Measurements from ENCODE around the gene DOCK9. TPM values are rescaled to one million over a fixed set of nuclear protein-coding genes. Genes with fewer than 3 reads are reported as not detected.

DOCK9 gene
- total RNA-seq, 4 donors from 2014 or later: 94.7 to 240 (median 150) TPM

DNA sequence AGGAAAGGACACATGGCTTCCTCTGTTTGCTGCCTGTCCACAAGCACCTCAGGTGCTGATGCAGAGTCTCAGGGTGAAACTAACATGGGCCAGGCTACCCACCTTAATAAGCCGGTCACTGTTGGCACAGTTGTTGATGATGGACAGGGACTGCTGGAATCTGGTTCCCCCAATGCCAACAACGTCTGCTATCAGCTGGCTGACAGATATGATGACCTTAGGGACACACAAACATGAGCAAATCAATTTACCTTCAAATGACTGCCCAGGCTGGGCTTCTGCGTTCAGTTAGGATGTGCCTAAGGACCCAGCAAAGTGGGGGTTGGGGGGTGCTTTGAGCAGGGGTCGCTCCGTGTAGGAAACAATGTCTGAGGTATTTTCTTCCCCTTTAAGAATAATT lies 148.3 kb downstream of the DOCK9 start:
- Histone ChIP-seq H3K36me3 (peaks cover 9 to 100% (median 9%) of the 10 kb centered on the region in 3 donors), H3K9me3 (no peaks in the 10 kb centered on the region), H3K4me3 (no peak overlapping the region), H3K27ac (no peak overlapping the region), H3K4me1 (peaks cover 0 to 11% (median 0%) of the 10 kb centered on the region in 3 donors), H3K27me3 (no peaks in the 10 kb centered on the region)
- no peak for TF ChIP-seq POLR2A (IDR thresholded peaks at IDR 0.05)
- TF ChIP-seq, protein P1, sequence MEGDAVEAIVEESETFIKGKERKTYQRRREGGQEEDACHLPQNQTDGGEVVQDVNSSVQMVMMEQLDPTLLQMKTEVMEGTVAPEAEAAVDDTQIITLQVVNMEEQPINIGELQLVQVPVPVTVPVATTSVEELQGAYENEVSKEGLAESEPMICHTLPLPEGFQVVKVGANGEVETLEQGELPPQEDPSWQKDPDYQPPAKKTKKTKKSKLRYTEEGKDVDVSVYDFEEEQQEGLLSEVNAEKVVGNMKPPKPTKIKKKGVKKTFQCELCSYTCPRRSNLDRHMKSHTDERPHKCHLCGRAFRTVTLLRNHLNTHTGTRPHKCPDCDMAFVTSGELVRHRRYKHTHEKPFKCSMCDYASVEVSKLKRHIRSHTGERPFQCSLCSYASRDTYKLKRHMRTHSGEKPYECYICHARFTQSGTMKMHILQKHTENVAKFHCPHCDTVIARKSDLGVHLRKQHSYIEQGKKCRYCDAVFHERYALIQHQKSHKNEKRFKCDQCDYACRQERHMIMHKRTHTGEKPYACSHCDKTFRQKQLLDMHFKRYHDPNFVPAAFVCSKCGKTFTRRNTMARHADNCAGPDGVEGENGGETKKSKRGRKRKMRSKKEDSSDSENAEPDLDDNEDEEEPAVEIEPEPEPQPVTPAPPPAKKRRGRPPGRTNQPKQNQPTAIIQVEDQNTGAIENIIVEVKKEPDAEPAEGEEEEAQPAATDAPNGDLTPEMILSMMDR (IDR thresholded peaks at IDR 0.05): no peak
- WGBS, 2 donors: 89 to 95% methylated on average over 4 to 5 of the region's 5 CpGs
- DNase-seq: no peak
- intact Hi-C loops (cut with DNase I): no loop called here

DNA sequence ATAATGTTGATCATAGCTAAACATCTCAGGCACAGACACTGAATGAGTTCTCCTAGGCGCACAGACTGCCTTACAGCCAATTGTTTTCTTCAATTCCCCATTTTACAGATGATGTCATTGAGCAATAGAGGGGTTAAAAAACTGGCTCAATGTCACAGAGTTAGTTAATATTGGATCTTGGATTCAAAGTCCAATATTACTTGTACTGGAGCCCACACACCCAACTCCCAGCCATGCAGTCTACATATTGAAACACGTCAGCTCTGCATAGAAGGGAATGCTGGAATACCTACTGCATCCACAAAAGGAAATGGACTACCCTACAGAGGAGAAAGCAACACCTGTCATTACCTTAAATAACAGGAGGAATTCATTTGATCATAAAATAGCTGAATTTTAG lies 149.2 kb downstream of the DOCK9 start:
- DNase-seq: no peak
- peaks cover 9 to 100% (median 16%) of the 10 kb centered on the region in 3 donors for H3K36me3 ChIP-seq
- H3K4me1 ChIP-seq: peaks cover 0 to 15% (median 9%) of the 10 kb centered on the region in 3 donors
- TF ChIP-seq, protein P1 (IDR thresholded peaks at IDR 0.05): no peak
- no peak overlapping the region for H3K4me3 ChIP-seq
- no peaks in the 10 kb centered on the region for H3K9me3 ChIP-seq
- H3K27me3 ChIP-seq: no peaks in the 10 kb centered on the region
- intact Hi-C loops (cut with DNase I): no loop called here
- H3K27ac ChIP-seq: no peak overlapping the region
- 98 to 100% methylated on average over 2 of the region's 2 CpGs for WGBS, 2 donors

DNA sequence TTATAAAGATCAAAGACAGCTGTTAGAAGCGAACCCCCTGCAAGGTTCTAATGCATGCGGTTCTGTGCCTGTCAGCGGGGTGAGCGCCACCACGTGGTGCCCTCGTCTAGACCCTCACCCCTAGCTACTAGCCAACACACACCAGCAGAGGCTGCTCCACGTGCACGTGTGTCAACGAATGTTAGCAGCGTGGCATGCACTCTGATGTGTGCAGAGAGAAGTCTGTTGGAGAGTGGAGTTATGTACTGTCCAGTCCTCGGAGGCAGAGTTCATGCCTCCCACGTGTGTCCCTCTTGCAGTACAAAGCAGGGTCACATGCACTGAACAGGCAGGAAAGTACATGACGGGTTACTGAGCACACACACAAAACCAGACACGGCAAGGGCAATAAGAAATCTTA lies 150.4 kb downstream of the DOCK9 start:
- Histone ChIP-seq H3K27me3 (no peaks in the 10 kb centered on the region), H3K36me3 (peaks cover 9 to 97% (median 16%) of the 10 kb centered on the region in 3 donors), H3K4me1 (peaks cover 0 to 27% (median 14%) of the 10 kb centered on the region in 3 donors), H3K4me3 (no peak overlapping the region), H3K9me3 (no peaks in the 10 kb centered on the region), H3K27ac (no peak overlapping the region)
- intact Hi-C loops (cut with DNase I): no loop called here
- WGBS, 2 donors: 82 to 94% methylated on average over 14 of the region's 14 CpGs
- no peak for DNase-seq
- TF ChIP-seq POLR2A (IDR thresholded peaks at IDR 0.05): no peak
- TF ChIP-seq, protein P1 (IDR thresholded peaks at IDR 0.05): no peak

DNA sequence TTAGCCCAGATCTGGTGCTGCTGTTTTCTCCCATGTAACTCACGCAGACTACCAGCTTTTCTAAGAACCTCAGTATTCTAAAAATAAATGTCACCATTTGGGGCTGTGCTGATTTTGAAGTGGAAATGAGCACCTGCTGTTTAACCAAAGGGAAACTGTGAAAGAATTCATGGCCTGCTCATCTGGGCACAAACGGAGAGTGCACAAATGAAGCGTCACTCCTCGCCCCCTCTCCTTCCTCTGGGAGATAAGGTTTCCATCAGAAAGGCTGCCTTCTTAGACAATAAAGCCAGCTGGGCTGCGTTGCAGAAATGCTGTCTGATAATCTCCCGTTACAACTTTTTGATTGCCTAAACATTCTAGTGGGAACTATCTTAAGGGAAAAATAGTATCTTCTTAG lies 151.7 kb downstream of the DOCK9 start:
- intact Hi-C loops (cut with DNase I): no loop called here
- H3K4me1 ChIP-seq: peaks cover 4 to 40% (median 25%) of the 10 kb centered on the region in 3 donors
- peaks cover 9 to 97% (median 14%) of the 10 kb centered on the region in 3 donors for H3K36me3 ChIP-seq
- H3K4me3 ChIP-seq: no peak overlapping the region
- H3K27ac ChIP-seq: no peak overlapping the region
- no peak for TF ChIP-seq POLR2A (IDR thresholded peaks at IDR 0.05)
- TF ChIP-seq, protein P1 (IDR thresholded peaks at IDR 0.05): no peak
- H3K9me3 ChIP-seq: no peaks in the 10 kb centered on the region
- DNase-seq: no peak
- H3K27me3 ChIP-seq: no peaks in the 10 kb centered on the region
- WGBS, 2 donors: 78 to 92% methylated on average over 6 of the region's 6 CpGs

DNA sequence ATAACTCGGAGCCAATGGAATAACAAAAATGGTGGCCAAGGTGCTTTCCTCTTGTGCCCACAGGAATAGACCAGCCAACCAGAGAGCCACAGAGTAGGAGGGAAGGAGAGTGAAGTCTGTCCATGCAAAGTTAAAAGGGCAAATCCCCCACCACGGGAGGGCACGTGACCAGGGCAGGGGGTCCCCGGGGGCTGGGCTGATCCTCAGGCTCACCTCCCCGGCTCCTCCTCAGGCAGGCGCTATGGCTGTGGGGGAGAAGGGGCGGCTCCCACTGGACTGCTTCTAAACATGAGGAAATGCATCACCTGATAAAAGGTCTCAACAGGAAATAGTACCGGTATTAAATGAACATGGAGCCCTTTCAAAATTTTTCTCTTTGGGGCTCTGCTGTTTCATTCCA lies 152.2 kb downstream of the DOCK9 start:
- peaks cover 9 to 97% (median 12%) of the 10 kb centered on the region in 3 donors for H3K36me3 ChIP-seq
- H3K27ac ChIP-seq: no peak overlapping the region
- H3K4me1 ChIP-seq: peaks cover 4 to 45% (median 30%) of the 10 kb centered on the region in 3 donors
- intact Hi-C loops (cut with DNase I): no loop called here
- H3K27me3 ChIP-seq: no peaks in the 10 kb centered on the region
- no peak for DNase-seq
- WGBS, 2 donors: 71 to 78% methylated on average over 5 of the region's 8 CpGs
- no peaks in the 10 kb centered on the region for H3K9me3 ChIP-seq
- H3K4me3 ChIP-seq: no peak overlapping the region
- TF ChIP-seq POLR2A (IDR thresholded peaks at IDR 0.05): no peak
- TF ChIP-seq, protein P1 (IDR thresholded peaks at IDR 0.05): no peak

All from esophagus squamous epithelium (tissue), 5 donors.